ENCODE results near the gene CST9. TPM values are rescaled to one million over a fixed set of nuclear protein-coding genes. Genes with fewer than 3 reads are reported as not detected.

CST9 gene
- total and polyA plus RNA-seq, 2 donors from 2014 or later, result not detected

GRCh38 chr20:23601715-23602114 lies 4.0 kb downstream of the CST9 start:
- H3K4me1 ChIP-seq (ENCODE audit: control insufficient read depth in 2 of 3, insufficient read depth in 2 of 3, low read depth in 1 of 3, low read length in 3 of 3), result no peaks in the 10 kb centered on the region
- H3K36me3 ChIP-seq (ENCODE audit: control insufficient read depth in 2 of 3, insufficient read depth in 3 of 3, low read length in 3 of 3), result no peaks in the 10 kb centered on the region
- DNase-seq (no peak), FAIRE-seq (no peak)
- H3K4me3 ChIP-seq (ENCODE audit: low read length in 3 of 3), result no peak overlapping the region
- no peaks in the 10 kb centered on the region for H3K9me3 ChIP-seq (ENCODE audit: control insufficient read depth in 2 of 3, insufficient read depth in 1 of 3, low read length in 3 of 3)
- no peaks in the 10 kb centered on the region for H3K27me3 ChIP-seq (ENCODE audit: control insufficient read depth, insufficient read depth, low read length)
- no peak overlapping the region for H3K27ac ChIP-seq (ENCODE audit: low read depth in 2 of 2, low read length in 2 of 2)
- no peak overlapping the region for H3K9ac ChIP-seq (ENCODE audit: low read length in 3 of 3)
- TF ChIP-seq CTCF (IDR thresholded peaks at IDR 0.05; ENCODE audit: borderline replicate concordance, extremely low read depth, insufficient read depth), result no peak
- intact Hi-C loops (cut with DNase I), result no loop called here

- Histone ChIP-seq H3K27me3 (ENCODE audit: control insufficient read depth, insufficient read depth, low read length) (no peaks in the 10 kb centered on the region), H3K9ac (ENCODE audit: low read length in 3 of 3) (no peak overlapping the region), H3K9me3 (ENCODE audit: control insufficient read depth in 2 of 3, insufficient read depth in 1 of 3, low read length in 3 of 3) (no peaks in the 10 kb centered on the region), H3K4me1 (ENCODE audit: control insufficient read depth in 2 of 3, insufficient read depth in 2 of 3, low read depth in 1 of 3, low read length in 3 of 3) (no peaks in the 10 kb centered on the region), H3K4me3 (ENCODE audit: low read length in 3 of 3) (no peak overlapping the region), H3K36me3 (ENCODE audit: control insufficient read depth in 2 of 3, insufficient read depth in 3 of 3, low read length in 3 of 3) (no peaks in the 10 kb centered on the region), H3K27ac (ENCODE audit: low read depth in 2 of 2, low read length in 2 of 2) (no peak overlapping the region)
- FAIRE-seq, result peak; percentile 88
- intact Hi-C loops (cut with DNase I), result no loop called here
- no peak for TF ChIP-seq CTCF (IDR thresholded peaks at IDR 0.05; ENCODE audit: borderline replicate concordance, extremely low read depth, insufficient read depth)
- no peak for DNase-seq
These were observed 7.2 kb downstream of the CST9 start for GRCh38 chr20:23598481-23598880.

- FAIRE-seq (no peak), DNase-seq (no peak)
- H3K27me3 ChIP-seq (ENCODE audit: control insufficient read depth, insufficient read depth, low read length), result no peaks in the 10 kb centered on the region
- intact Hi-C loops (cut with DNase I), result no loop called here
- H3K36me3 ChIP-seq (ENCODE audit: control insufficient read depth in 2 of 3, insufficient read depth in 3 of 3, low read length in 3 of 3), result no peaks in the 10 kb centered on the region
- TF ChIP-seq CTCF (IDR thresholded peaks at IDR 0.05; ENCODE audit: borderline replicate concordance, extremely low read depth, insufficient read depth), result no peak
- H3K27ac ChIP-seq (ENCODE audit: low read depth in 2 of 2, low read length in 2 of 2), result no peak overlapping the region
- H3K9me3 ChIP-seq (ENCODE audit: control insufficient read depth in 2 of 3, insufficient read depth in 1 of 3, low read length in 3 of 3), result no peaks in the 10 kb centered on the region
- H3K4me1 ChIP-seq (ENCODE audit: control insufficient read depth in 2 of 3, insufficient read depth in 2 of 3, low read depth in 1 of 3, low read length in 3 of 3), result no peaks in the 10 kb centered on the region
- H3K9ac ChIP-seq (ENCODE audit: low read length in 3 of 3), result no peak overlapping the region
- H3K4me3 ChIP-seq (ENCODE audit: low read length in 3 of 3), result no peak overlapping the region
These were observed 9.0 kb downstream of the CST9 start for GRCh38 chr20:23596579-23597250.

- no peaks in the 10 kb centered on the region for H3K36me3 ChIP-seq (ENCODE audit: control insufficient read depth in 2 of 3, insufficient read depth in 3 of 3, low read length in 3 of 3)
- H3K9me3 ChIP-seq (ENCODE audit: control insufficient read depth in 2 of 3, insufficient read depth in 1 of 3, low read length in 3 of 3), result no peaks in the 10 kb centered on the region
- no peak for TF ChIP-seq CTCF (IDR thresholded peaks at IDR 0.05; ENCODE audit: borderline replicate concordance, extremely low read depth, insufficient read depth)
- FAIRE-seq, result no peak
- no peak overlapping the region for H3K27ac ChIP-seq (ENCODE audit: low read depth in 2 of 2, low read length in 2 of 2)
- no peaks in the 10 kb centered on the region for H3K4me1 ChIP-seq (ENCODE audit: control insufficient read depth in 2 of 3, insufficient read depth in 2 of 3, low read depth in 1 of 3, low read length in 3 of 3)
- H3K27me3 ChIP-seq (ENCODE audit: control insufficient read depth, insufficient read depth, low read length), result no peaks in the 10 kb centered on the region
- no peak overlapping the region for H3K4me3 ChIP-seq (ENCODE audit: low read length in 3 of 3)
- H3K9ac ChIP-seq (ENCODE audit: low read length in 3 of 3), result no peak overlapping the region
- intact Hi-C loops (cut with DNase I), result no loop called here
- DNase-seq, result no peak
These were observed 9.8 kb downstream of the CST9 start for GRCh38 chr20:23595941-23596340.
